SK-N-SH (cell line): ENCODE results near the gene PDE2A. TPM values are rescaled to one million over a fixed set of nuclear protein-coding genes. Genes with fewer than 3 reads are reported as not detected.

Experiments used
- CTCF ChIA-PET: fragments of 300-600, 350-600 bp; formaldehyde crosslinking; extraction: SDS; loops from one replicate; lab custom pipeline; 2021; lab: Yijun Ruan, JAX
- POLR2A ChIA-PET: fragments of 350-600 bp; sonication (Branson Sonifier 250); formaldehyde crosslinking; extraction: SDS; loops from one replicate; lab custom pipeline; 2020; ENCODE audit warnings: antibody characterized with exemption, inconsistent platforms; lab: Yijun Ruan, JAX
- DNase-seq: peaks from one replicate; pipeline ENCODE4 v3.0.0; 2012
- H2AFZ ChIP-seq: fragments of 200-600 bp; sonication (generic); 2 replicates; pipeline ENCODE4 v1.8.1; 2016; ENCODE audit warnings: antibody characterized with exemption, mild to moderate bottlenecking, low read depth
- H3F3A ChIP-seq: fragments of 200-600 bp; sonication (generic); replicated peaks from 2 replicates; pipeline ENCODE3; 2016; ENCODE audit warnings: antibody characterized with exemption, mild to moderate bottlenecking; ENCODE audit not compliant: insufficient read depth
- H3K27ac ChIP-seq, 2 experiments: fragments of 200-500 bp in 1 of 2; fragments of 200-600 bp in 1 of 2; sonication (Bioruptor generic) in 1 of 2; sonication (generic), shearing (Covaris generic) in 1 of 2; 2 replicates each; pipeline versions ENCODE4 v1.5.1 to v1.6.1; 2014 to 2016; ENCODE audit warnings: low read depth in 2 of 2, inconsistent platforms in 1 of 2, low read length in 1 of 2, mild to moderate bottlenecking in 1 of 2, mixed read lengths in 1 of 2
- H3K27me3 ChIP-seq: fragments of 200-600 bp; sonication (generic), shearing (Covaris generic); 2 replicates; pipeline ENCODE4 v1.6.1; 2016; ENCODE audit warnings: mixed run types; ENCODE audit not compliant: insufficient read depth
- H3K36me3 ChIP-seq, 2 experiments: fragments of 200-500 bp in 1 of 2; fragments of 200-600 bp in 1 of 2; sonication (Bioruptor generic) in 1 of 2; sonication (generic) in 1 of 2; replicated peaks in 1 of 2; 2 replicates each; pipeline versions ENCODE3 to v1.5.1; 2014 to 2016; ENCODE audit warnings: low read length in 1 of 2, mild to moderate bottlenecking in 1 of 2; ENCODE audit not compliant: insufficient read depth in 2 of 2, control insufficient read depth in 1 of 2
- H3K4me1 ChIP-seq, 2 experiments: fragments of 200-500 bp in 1 of 2; fragments of 200-600 bp in 1 of 2; sonication (Bioruptor generic) in 1 of 2; sonication (generic), shearing (Covaris generic) in 1 of 2; 2 replicates each; pipeline versions ENCODE4 v1.5.1 to v1.6.1; 2014 to 2016; ENCODE audit warnings: low read depth in 1 of 2, low read length in 1 of 2, mixed run types in 1 of 2; ENCODE audit not compliant: insufficient read depth in 2 of 2, control insufficient read depth in 1 of 2
- H3K4me2 ChIP-seq: fragments of 200-600 bp; sonication (generic), shearing (Covaris generic); 2 replicates; pipeline ENCODE4 v1.6.1; 2017; ENCODE audit warnings: mixed run types
- H3K4me3 ChIP-seq, 2 experiments: fragments of 200-500 bp in 1 of 2; fragments of 200-600 bp in 1 of 2; sonication (Bioruptor generic) in 1 of 2; sonication (generic), shearing (Covaris generic) in 1 of 2; 2 replicates each; pipeline versions ENCODE4 v1.5.1 to v1.8.1; 2014 to 2016; ENCODE audit warnings: low read depth in 2 of 2, inconsistent platforms in 1 of 2, low read length in 1 of 2, mild to moderate bottlenecking in 1 of 2, mixed read lengths in 1 of 2, moderate library complexity in 1 of 2
- H3K79me2 ChIP-seq: fragments of 200-600 bp; sonication (generic); 2 replicates; pipeline ENCODE4 v1.8.1; 2017; ENCODE audit warnings: mild to moderate bottlenecking; ENCODE audit not compliant: insufficient read depth
- H3K9ac ChIP-seq: fragments of 200-600 bp; sonication (generic); 2 replicates; pipeline ENCODE4 v1.6.1; 2017; ENCODE audit warnings: mixed run types
- H3K9me2 ChIP-seq: fragments of 200-600 bp; sonication (generic); 2 replicates; pipeline ENCODE4 v1.6.1; 2017; ENCODE audit warnings: mixed run types
- H3K9me3 ChIP-seq: fragments of 200-600 bp; sonication (generic); 2 replicates; pipeline ENCODE4 v1.6.1; 2017; ENCODE audit warnings: mixed run types, mild to moderate bottlenecking, moderate library complexity
- H4K20me1 ChIP-seq: fragments of 200-600 bp; sonication (generic); 2 replicates; pipeline ENCODE4 v1.6.1; 2017; ENCODE audit warnings: mild to moderate bottlenecking, mixed run types; ENCODE audit not compliant: insufficient read depth
- CTCF ChIP-seq: fragments of 200-600 bp; sonication (generic); IDR thresholded peaks from 2 replicates; pipeline ENCODE4 v1.6.1; 2017; ENCODE audit warnings: antibody characterized with exemption, mild to moderate bottlenecking, moderate library complexity
- EZH2phosphoT487 ChIP-seq: fragments of 200-600 bp; sonication (generic); IDR thresholded peaks from 2 replicates; pipeline ENCODE4 v1.6.1; 2017; ENCODE audit warnings: low read depth, mixed run types, mild to moderate bottlenecking, antibody characterized with exemption, moderate library complexity, borderline replicate concordance
- FOSL2 ChIP-seq: IDR thresholded peaks from 2 replicates; pipeline ENCODE4 v1.4.0; 2012; ENCODE audit warnings: low read depth, mild to moderate bottlenecking, moderate library complexity, borderline replicate concordance
- FOXJ3 ChIP-seq: sonication (generic); formaldehyde crosslinking; IDR thresholded peaks from 2 replicates; pipeline ENCODE4 v1.5.1; 2020; ENCODE audit warnings: mild to moderate bottlenecking, missing genetic modification reagents
- FOXM1 ChIP-seq: IDR thresholded peaks from 2 replicates; pipeline ENCODE4 v1.4.0; 2012; ENCODE audit warnings: low read depth, mild to moderate bottlenecking
- GABPA ChIP-seq: IDR thresholded peaks from 2 replicates; pipeline ENCODE4 v1.4.0; 2012; ENCODE audit warnings: low read depth, mild to moderate bottlenecking
- GATA2 ChIP-seq: sonication (generic); formaldehyde crosslinking; IDR thresholded peaks from 2 replicates; pipeline ENCODE4 v1.5.0; 2020; ENCODE audit warnings: mild to moderate bottlenecking, missing genetic modification reagents
- JUND ChIP-seq: IDR thresholded peaks from 2 replicates; pipeline ENCODE4 v1.4.0; 2012
- MXI1 ChIP-seq: IDR thresholded peaks from 2 replicates; pipeline ENCODE4 v1.6.1; 2012; ENCODE audit warnings: mild to moderate bottlenecking, low read depth, low read length, improper control_type of control experiment
- NFIC ChIP-seq: IDR thresholded peaks from 2 replicates; pipeline ENCODE4 v1.4.0; 2012; ENCODE audit warnings: borderline replicate concordance
- POLR2AphosphoS5 ChIP-seq: IDR thresholded peaks from 2 replicates; pipeline ENCODE4 v1.6.1; 2012; ENCODE audit warnings: low read depth, low read length
- RAD21 ChIP-seq: IDR thresholded peaks from 2 replicates; pipeline ENCODE4 v1.6.1; 2012; ENCODE audit warnings: mild to moderate bottlenecking, low read length
- RCOR1 ChIP-seq: fragments of 150-350 bp; IDR thresholded peaks from 2 replicates; pipeline ENCODE4 v1.6.1; 2017; ENCODE audit warnings: antibody characterized with exemption, low read length
- REST ChIP-seq: IDR thresholded peaks from 2 replicates; pipeline ENCODE4 v1.6.1; 2012; ENCODE audit warnings: mild to moderate bottlenecking, low read depth, low read length, moderate library complexity
- RFX5 ChIP-seq: IDR thresholded peaks from 2 replicates; pipeline ENCODE4 v1.6.1; 2012; ENCODE audit warnings: mild to moderate bottlenecking, improper control_type of control experiment, low read length
- RXRA ChIP-seq: IDR thresholded peaks from 2 replicates; pipeline ENCODE4 v1.4.0; 2012; ENCODE audit warnings: low read depth, mild to moderate bottlenecking, borderline replicate concordance
- SIN3A ChIP-seq: IDR thresholded peaks from 2 replicates; pipeline ENCODE4 v1.6.1; 2012; ENCODE audit warnings: low read depth, mild to moderate bottlenecking, low read length, moderate library complexity, borderline replicate concordance
- SMC3 ChIP-seq: IDR thresholded peaks from 2 replicates; pipeline ENCODE4 v1.6.1; 2012; ENCODE audit warnings: low read depth, low read length, improper control_type of control experiment
- TEAD4 ChIP-seq: IDR thresholded peaks from 2 replicates; pipeline ENCODE4 v1.4.0; 2012; ENCODE audit warnings: mild to moderate bottlenecking, borderline replicate concordance; ENCODE audit not compliant: insufficient read depth
- WGBS: methylation state at CpG from one replicate; pipeline ENCODE4 v1.1.6; 2017; ENCODE audit warnings: low lambda C conversion rate; 5-methylcytosine and 5-hydroxymethylcytosine counted together
- polyA plus RNA-seq, 3 experiments: library from polyadenylated mRNA; depleted of rRNA; stranded (reverse); fragments of >200 nt; gene quantifications; 2 replicates each; pipeline ENCODE4 v1.2.3, GENCODE V29; 2012
- TF ChIP-seq, protein P1 (sequence below): IDR thresholded peaks from 2 replicates; pipeline ENCODE4; 2012
- TF ChIP-seq, protein P2 (sequence below): fragments of 150-350 bp; IDR thresholded peaks from 2 replicates; pipeline ENCODE4 v1.6.1; 2017; ENCODE audit warnings: antibody characterized with exemption, low read length, low read depth, borderline replicate concordance
- TF ChIP-seq, protein P3 (sequence below): IDR thresholded peaks from 2 replicates; pipeline ENCODE4 v1.4.0; 2012; ENCODE audit warnings: low read depth, borderline replicate concordance

Gene PDE2A
- polyA plus RNA-seq, 1 of the 3 experiments (the other 2 are of a cell fraction), result 0.43 TPM

DNA sequence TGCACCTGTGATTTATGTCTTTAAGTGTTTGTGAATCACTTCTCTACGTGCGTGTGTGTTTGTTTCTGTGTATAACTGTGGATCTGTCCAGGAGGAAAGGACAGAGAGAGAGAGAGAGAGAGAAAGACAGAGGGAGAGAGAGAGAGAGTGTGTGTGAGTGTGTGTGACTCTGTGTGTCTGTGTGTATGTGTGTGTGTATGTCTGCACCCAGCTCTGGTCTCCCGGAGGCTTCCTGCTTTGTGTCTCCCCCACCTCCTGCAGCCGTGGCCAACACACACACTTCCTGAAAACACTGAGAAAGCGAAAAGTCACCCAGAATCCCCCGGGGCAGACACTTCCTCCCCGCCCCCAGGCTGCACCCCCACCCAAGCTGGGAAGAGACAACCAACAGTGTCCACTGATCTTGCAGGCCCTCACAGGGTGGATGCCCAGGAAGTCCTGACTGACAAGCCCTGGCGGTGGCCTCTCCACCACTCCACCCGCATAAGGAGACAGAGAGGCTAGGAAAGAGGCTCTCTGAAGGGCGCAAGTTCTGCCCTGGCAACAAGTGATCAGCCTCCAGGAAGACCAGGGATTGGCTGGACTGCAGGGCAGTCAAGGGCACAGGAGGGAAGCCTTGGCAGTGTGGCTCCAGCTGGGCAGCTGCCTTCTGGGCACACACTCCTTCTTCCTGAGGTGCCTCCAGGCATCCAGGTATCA is 48.0 kb upstream of the PDE2A start:
- H3K4me2 ChIP-seq, result peak overlapping the region; percentile 96
- H3K79me2 ChIP-seq, result peaks cover 61% of the 10 kb centered on the region
- peaks cover 13 to 53% of the 10 kb centered on the region in 2 experiments for H3K4me1 ChIP-seq
- POLR2A ChIA-PET, result interaction anchor here (0.9 to 1.0 kb wide), 2 partner anchors 25 to 64 kb away, joined by 5 read pairs; no protein-coding TSS in a partner anchor
- peak overlapping the region; percentile 61 for H2AFZ ChIP-seq
- no peaks in the 10 kb centered on the region for H3F3A ChIP-seq
- peak overlapping the region; percentile 50 to 65 for H3K4me3 ChIP-seq
- peaks cover 20% of the 10 kb centered on the region for H4K20me1 ChIP-seq
- H3K27me3 ChIP-seq, result no peaks in the 10 kb centered on the region
- peak overlapping the region; percentile 65 to 96 for H3K27ac ChIP-seq
- WGBS, result 6% methylated on average over 9 of the region's 10 CpGs
- peaks cover 0 to 4% of the 10 kb centered on the region in 2 experiments for H3K36me3 ChIP-seq
- CTCF ChIA-PET, result interaction anchor here (0.9 to 18.2 kb wide), 11 partner anchors 13 to 567 kb away, joined by 3 to 198 read pairs (median 4); partner anchors contain the start of gene STARD10
- H3K9me3 ChIP-seq, result no peaks in the 10 kb centered on the region
- DNase-seq, result peak; percentile 92
- H3K9me2 ChIP-seq, result no peaks in the 10 kb centered on the region
- H3K9ac ChIP-seq, result peak overlapping the region; percentile 65
- TF ChIP-seq, protein P1, sequence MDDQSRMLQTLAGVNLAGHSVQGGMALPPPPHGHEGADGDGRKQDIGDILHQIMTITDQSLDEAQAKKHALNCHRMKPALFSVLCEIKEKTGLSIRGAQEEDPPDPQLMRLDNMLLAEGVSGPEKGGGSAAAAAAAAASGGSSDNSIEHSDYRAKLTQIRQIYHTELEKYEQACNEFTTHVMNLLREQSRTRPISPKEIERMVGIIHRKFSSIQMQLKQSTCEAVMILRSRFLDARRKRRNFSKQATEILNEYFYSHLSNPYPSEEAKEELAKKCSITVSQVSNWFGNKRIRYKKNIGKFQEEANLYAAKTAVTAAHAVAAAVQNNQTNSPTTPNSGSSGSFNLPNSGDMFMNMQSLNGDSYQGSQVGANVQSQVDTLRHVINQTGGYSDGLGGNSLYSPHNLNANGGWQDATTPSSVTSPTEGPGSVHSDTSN, result peak; percentile 58
- TF ChIP-seq SMC3 (no peak), RXRA (no peak), RAD21 (no peak), MXI1 (peak; percentile 50; the same call in 1 of the 2 replicates), EZH2phosphoT487 (no peak), FOXM1 (no peak), CTCF (no peak), GABPA (no peak), POLR2AphosphoS5 (peak; percentile 15; the same call in 1 of the 2 replicates), RFX5 (peak; percentile 99), TEAD4 (no peak), RCOR1 (no peak), REST (0 out of 2 replicates have a peak, but pooled peaks have one; percentile 4), GATA2 (no peak), FOXJ3 (CRISPR knock-in tag) (0 out of 2 replicates have a peak, but pooled peaks have one; percentile 27), SIN3A (peak; percentile 75; the same call in 1 of the 2 replicates), NFIC (no peak), FOSL2 (no peak), JUND (no peak)
- TF ChIP-seq, protein P2, sequence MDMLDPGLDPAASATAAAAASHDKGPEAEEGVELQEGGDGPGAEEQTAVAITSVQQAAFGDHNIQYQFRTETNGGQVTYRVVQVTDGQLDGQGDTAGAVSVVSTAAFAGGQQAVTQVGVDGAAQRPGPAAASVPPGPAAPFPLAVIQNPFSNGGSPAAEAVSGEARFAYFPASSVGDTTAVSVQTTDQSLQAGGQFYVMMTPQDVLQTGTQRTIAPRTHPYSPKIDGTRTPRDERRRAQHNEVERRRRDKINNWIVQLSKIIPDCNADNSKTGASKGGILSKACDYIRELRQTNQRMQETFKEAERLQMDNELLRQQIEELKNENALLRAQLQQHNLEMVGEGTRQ, result no peak
- TF ChIP-seq, protein P3, sequence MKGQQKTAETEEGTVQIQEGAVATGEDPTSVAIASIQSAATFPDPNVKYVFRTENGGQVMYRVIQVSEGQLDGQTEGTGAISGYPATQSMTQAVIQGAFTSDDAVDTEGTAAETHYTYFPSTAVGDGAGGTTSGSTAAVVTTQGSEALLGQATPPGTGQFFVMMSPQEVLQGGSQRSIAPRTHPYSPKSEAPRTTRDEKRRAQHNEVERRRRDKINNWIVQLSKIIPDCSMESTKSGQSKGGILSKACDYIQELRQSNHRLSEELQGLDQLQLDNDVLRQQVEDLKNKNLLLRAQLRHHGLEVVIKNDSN, result no peak
